HepG2 (cell line): Measurements from ENCODE around the gene MAPK12. TPM values are rescaled to one million over a fixed set of nuclear protein-coding genes. Genes with fewer than 3 reads are reported as not detected.

ENCODE experiments used
- HDAC1 ChIP-seq: sonication (generic); formaldehyde crosslinking; IDR thresholded peaks from 2 replicates; pipeline ENCODE4 v1.5.1; 2020; ENCODE audit warnings: mild to moderate bottlenecking, missing genetic modification reagents
- PITX1 ChIP-seq: sonication (generic); formaldehyde crosslinking; IDR thresholded peaks from 2 replicates; pipeline ENCODE4 v1.5.1; 2020; ENCODE audit warnings: mild to moderate bottlenecking, missing genetic modification reagents
- RNF2 ChIP-seq: fragments of 450-650 bp; conservative IDR thresholded peaks from 2 replicates; pipeline ENCODE4 v1.6.1; 2016; ENCODE audit warnings: low read depth
- RXRA ChIP-seq: sonication (generic); formaldehyde crosslinking; IDR thresholded peaks from 2 replicates; pipeline ENCODE4 v1.5.1; 2020; ENCODE audit warnings: missing genetic modification reagents
- ZBED4 ChIP-seq: sonication (generic); formaldehyde crosslinking; IDR thresholded peaks from 2 replicates; pipeline ENCODE4 v1.4.0; 2020; ENCODE audit warnings: missing genetic modification reagents, borderline replicate concordance
- ZNF205 ChIP-seq: IDR thresholded peaks from 2 replicates; pipeline ENCODE4 v1.6.1; 2018; ENCODE audit warnings: missing biosample characterization, missing genetic modification reagents
- ZNF446 ChIP-seq: sonication (generic); formaldehyde crosslinking; IDR thresholded peaks from 2 replicates; pipeline ENCODE4 v1.5.0; 2020; ENCODE audit warnings: mild to moderate bottlenecking, missing genetic modification reagents
- ZNF710 ChIP-seq: sonication (generic); formaldehyde crosslinking; IDR thresholded peaks from 2 replicates; pipeline ENCODE4 v1.5.0; 2020; ENCODE audit warnings: mild to moderate bottlenecking, missing genetic modification reagents, borderline replicate concordance
- ZNF770 ChIP-seq: sonication (generic); formaldehyde crosslinking; IDR thresholded peaks from 2 replicates; pipeline ENCODE4 v1.5.0; 2020; ENCODE audit warnings: mild to moderate bottlenecking, missing genetic modification reagents
- ZNF776 ChIP-seq: sonication (generic); formaldehyde crosslinking; IDR thresholded peaks from 2 replicates; pipeline ENCODE4 v1.4.0; 2020; ENCODE audit warnings: mild to moderate bottlenecking, missing genetic modification reagents
- ZSCAN12 ChIP-seq: sonication (generic); formaldehyde crosslinking; IDR thresholded peaks from 2 replicates; pipeline ENCODE4 v1.9.0; 2021; ENCODE audit warnings: mild to moderate bottlenecking, missing genetic modification reagents
- ZSCAN20 ChIP-seq: sonication (generic); formaldehyde crosslinking; IDR thresholded peaks from 2 replicates; pipeline ENCODE4 v1.4.0; 2020; ENCODE audit warnings: missing genetic modification reagents, mild to moderate bottlenecking, borderline replicate concordance
- polyA plus RNA-seq, 8 experiments: library from polyadenylated mRNA; depleted of rRNA in 3 of 8; stranded (reverse) in 7 of 8; unstranded in 1 of 8; fragments of >200 nt; fragmentation: Illumina TruSeq in 4 of 8; extraction: Trizol in 4 of 8; gene quantifications; 2 replicates each; pipeline versions ENCODE4 v1.2.1 to v1.2.3, GENCODE V29; 2011 to 2016; ENCODE audit warnings: low read depth in 4 of 8, missing spikeins in 1 of 8, mixed read lengths in 1 of 8; ENCODE audit not compliant: insufficient read depth in 1 of 8
- total RNA-seq, 5 experiments: library from RNA; depleted of rRNA; stranded (reverse); fragments of >200 nt; fragmentation: Illumina TruSeq; extraction: Trizol; gene quantifications; 2 replicates each; pipeline ENCODE4 v1.2.3, GENCODE V29; 2016; ENCODE audit warnings: low read depth in 1 of 5
- TF ChIP-seq, protein P1 (sequence below): sonication (generic); formaldehyde crosslinking; IDR thresholded peaks from 2 replicates; pipeline ENCODE4 v1.4.0; 2020; ENCODE audit warnings: mild to moderate bottlenecking, missing genetic modification reagents
- TF ChIP-seq, protein P2 (sequence below): sonication (generic); formaldehyde crosslinking; IDR thresholded peaks from 2 replicates; pipeline ENCODE4 v1.8.0; 2022; ENCODE audit warnings: mild to moderate bottlenecking, missing genetic modification reagents
- TF ChIP-seq, protein P3 (sequence below): IDR thresholded peaks from 2 replicates; pipeline ENCODE4 v1.6.1; 2016

MAPK12 gene
- total and polyA plus RNA-seq, 2 of the 13 experiments (the other 11 are each of a cell fraction or from before 2014, with no cell fraction given) = 22.2 to 23.3 TPM

GRCh38 chr22:50304528-50305392, 43.3 kb upstream of the MAPK12 start (continued):
- TF ChIP-seq HDAC1 (CRISPR knock-in tag) = no peak
- TF ChIP-seq ZNF205 = no peak
- no peak for TF ChIP-seq RXRA (CRISPR knock-in tag)
- no peak for TF ChIP-seq RNF2
- TF ChIP-seq, protein P1, sequence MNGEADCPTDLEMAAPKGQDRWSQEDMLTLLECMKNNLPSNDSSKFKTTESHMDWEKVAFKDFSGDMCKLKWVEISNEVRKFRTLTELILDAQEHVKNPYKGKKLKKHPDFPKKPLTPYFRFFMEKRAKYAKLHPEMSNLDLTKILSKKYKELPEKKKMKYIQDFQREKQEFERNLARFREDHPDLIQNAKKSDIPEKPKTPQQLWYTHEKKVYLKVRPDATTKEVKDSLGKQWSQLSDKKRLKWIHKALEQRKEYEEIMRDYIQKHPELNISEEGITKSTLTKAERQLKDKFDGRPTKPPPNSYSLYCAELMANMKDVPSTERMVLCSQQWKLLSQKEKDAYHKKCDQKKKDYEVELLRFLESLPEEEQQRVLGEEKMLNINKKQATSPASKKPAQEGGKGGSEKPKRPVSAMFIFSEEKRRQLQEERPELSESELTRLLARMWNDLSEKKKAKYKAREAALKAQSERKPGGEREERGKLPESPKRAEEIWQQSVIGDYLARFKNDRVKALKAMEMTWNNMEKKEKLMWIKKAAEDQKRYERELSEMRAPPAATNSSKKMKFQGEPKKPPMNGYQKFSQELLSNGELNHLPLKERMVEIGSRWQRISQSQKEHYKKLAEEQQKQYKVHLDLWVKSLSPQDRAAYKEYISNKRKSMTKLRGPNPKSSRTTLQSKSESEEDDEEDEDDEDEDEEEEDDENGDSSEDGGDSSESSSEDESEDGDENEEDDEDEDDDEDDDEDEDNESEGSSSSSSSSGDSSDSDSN = no peak
- TF ChIP-seq ZSCAN12 (CRISPR knock-in tag) = no peak
- TF ChIP-seq, protein P2, sequence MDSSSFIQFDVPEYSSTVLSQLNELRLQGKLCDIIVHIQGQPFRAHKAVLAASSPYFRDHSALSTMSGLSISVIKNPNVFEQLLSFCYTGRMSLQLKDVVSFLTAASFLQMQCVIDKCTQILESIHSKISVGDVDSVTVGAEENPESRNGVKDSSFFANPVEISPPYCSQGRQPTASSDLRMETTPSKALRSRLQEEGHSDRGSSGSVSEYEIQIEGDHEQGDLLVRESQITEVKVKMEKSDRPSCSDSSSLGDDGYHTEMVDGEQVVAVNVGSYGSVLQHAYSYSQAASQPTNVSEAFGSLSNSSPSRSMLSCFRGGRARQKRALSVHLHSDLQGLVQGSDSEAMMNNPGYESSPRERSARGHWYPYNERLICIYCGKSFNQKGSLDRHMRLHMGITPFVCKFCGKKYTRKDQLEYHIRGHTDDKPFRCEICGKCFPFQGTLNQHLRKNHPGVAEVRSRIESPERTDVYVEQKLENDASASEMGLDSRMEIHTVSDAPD (CRISPR knock-in tag) = no peak
- no peak for TF ChIP-seq ZNF446 (CRISPR knock-in tag)
- TF ChIP-seq ZNF710 (CRISPR knock-in tag) = 0 out of 2 replicates have a peak, but pooled peaks have one; percentile 34
- peak; percentile 74; the same call in 1 of the 2 replicates for TF ChIP-seq ZNF776
- no peak for TF ChIP-seq ZBED4 (CRISPR knock-in tag)
- TF ChIP-seq ZNF770 (CRISPR knock-in tag) = no peak
- TF ChIP-seq, protein P3, sequence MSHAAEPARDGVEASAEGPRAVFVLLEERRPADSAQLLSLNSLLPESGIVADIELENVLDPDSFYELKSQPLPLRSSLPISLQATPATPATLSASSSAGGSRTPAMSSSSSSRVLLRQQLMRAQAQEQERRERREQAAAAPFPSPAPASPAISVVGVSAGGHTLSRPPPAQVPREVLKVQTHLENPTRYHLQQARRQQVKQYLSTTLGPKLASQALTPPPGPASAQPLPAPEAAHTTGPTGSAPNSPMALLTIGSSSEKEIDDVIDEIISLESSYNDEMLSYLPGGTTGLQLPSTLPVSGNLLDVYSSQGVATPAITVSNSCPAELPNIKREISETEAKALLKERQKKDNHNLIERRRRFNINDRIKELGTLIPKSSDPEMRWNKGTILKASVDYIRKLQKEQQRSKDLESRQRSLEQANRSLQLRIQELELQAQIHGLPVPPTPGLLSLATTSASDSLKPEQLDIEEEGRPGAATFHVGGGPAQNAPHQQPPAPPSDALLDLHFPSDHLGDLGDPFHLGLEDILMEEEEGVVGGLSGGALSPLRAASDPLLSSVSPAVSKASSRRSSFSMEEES = no peak
- TF ChIP-seq ZSCAN20 = no peak
- no peak for TF ChIP-seq PITX1 (CRISPR knock-in tag)
